ENCODE measurements around the gene ANKRD10.

- TF ChIP-seq, protein P1, sequence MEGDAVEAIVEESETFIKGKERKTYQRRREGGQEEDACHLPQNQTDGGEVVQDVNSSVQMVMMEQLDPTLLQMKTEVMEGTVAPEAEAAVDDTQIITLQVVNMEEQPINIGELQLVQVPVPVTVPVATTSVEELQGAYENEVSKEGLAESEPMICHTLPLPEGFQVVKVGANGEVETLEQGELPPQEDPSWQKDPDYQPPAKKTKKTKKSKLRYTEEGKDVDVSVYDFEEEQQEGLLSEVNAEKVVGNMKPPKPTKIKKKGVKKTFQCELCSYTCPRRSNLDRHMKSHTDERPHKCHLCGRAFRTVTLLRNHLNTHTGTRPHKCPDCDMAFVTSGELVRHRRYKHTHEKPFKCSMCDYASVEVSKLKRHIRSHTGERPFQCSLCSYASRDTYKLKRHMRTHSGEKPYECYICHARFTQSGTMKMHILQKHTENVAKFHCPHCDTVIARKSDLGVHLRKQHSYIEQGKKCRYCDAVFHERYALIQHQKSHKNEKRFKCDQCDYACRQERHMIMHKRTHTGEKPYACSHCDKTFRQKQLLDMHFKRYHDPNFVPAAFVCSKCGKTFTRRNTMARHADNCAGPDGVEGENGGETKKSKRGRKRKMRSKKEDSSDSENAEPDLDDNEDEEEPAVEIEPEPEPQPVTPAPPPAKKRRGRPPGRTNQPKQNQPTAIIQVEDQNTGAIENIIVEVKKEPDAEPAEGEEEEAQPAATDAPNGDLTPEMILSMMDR (conservative IDR thresholded peaks at IDR 0.05) = no peak
- no peak for TF ChIP-seq ZFX (IDR thresholded peaks at IDR 0.05)
Measured at GRCh38 chr13:110877737-110878258, 37.1 kb downstream of the ANKRD10 start.
